GM23248 (cell line): ENCODE measurements around the gene TRIM38.

Source experiments
- EZH2 ChIP-seq: fragments of 200-600 bp; sonication (generic); IDR thresholded peaks from 2 replicates; pipeline ENCODE4 v1.6.1; 2018; ENCODE audit warnings: antibody characterized with exemption, mild to moderate bottlenecking; ENCODE audit not compliant: insufficient read depth, poor library complexity, severe bottlenecking
- EZH2phosphoT487 ChIP-seq: fragments of 200-600 bp; sonication (generic); IDR thresholded peaks from 2 replicates; pipeline ENCODE4 v1.6.1; 2018; ENCODE audit warnings: antibody characterized with exemption, moderate library complexity, mild to moderate bottlenecking, low read depth; ENCODE audit not compliant: insufficient read depth

DNA sequence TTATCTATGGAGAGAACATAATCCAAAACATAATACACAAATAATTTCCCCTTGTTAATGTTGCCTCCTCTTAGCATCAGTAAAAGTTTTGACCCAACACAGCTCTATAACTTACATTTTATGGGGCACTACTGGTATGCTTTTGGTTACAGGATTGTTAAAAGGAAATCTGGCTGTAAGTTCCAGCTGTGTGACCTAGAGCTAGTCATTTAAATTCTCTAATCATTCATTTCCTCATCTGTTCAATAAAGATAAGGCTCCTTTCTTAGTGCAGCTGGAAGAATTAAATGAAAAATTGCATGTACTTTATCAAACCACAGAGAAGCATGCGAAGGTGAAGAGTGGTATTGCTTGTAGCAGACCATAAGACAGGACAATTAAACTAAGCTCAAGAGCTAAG, 36.7 kb upstream of the TRIM38 start:
- TF ChIP-seq EZH2, result no peak
- TF ChIP-seq EZH2phosphoT487, result no peak
